Measurements from ENCODE around the gene UEVLD. TPM values are rescaled to one million over a fixed set of nuclear protein-coding genes. Genes with fewer than 3 reads are reported as not detected.

Gene UEVLD
- total RNA-seq, 1 experiment from 2014 or later, result 15.1 TPM

- DNase-seq (ENCODE audit: low spot score), result no peak
- in situ Hi-C loops (cut with HindIII; ENCODE audit: low sequenced_read_pairs), result no loop called here
Measured at GRCh38 chr11:18526130-18526520, 62.4 kb downstream of the UEVLD start.

GRCh38 chr11:18524248-18524647, 64.3 kb downstream of the UEVLD start:
- in situ Hi-C loops (cut with HindIII; ENCODE audit: low sequenced_read_pairs), result no loop called here
- no peak for DNase-seq (ENCODE audit: low spot score)

- DNase-seq (ENCODE audit: low spot score), result no peak
- in situ Hi-C loops (cut with HindIII; ENCODE audit: low sequenced_read_pairs), result no loop called here
Measured at GRCh38 chr11:18523084-18523483, 65.5 kb downstream of the UEVLD start.

GRCh38 chr11:18522388-18522787, 66.1 kb downstream of the UEVLD start:
- DNase-seq (ENCODE audit: low spot score), result no peak
- in situ Hi-C loops (cut with HindIII; ENCODE audit: low sequenced_read_pairs), result no loop called here

- in situ Hi-C loops (cut with HindIII; ENCODE audit: low sequenced_read_pairs), result no loop called here
- DNase-seq (ENCODE audit: low spot score), result no peak
Measured at GRCh38 chr11:18521122-18521521, 67.4 kb downstream of the UEVLD start.

GRCh38 chr11:18502352-18502751, 86.2 kb downstream of the UEVLD start:
- in situ Hi-C loops (cut with HindIII; ENCODE audit: low sequenced_read_pairs), result no loop called here
- DNase-seq (ENCODE audit: low spot score), result no peak

- no peak for DNase-seq (ENCODE audit: low spot score)
Measured at GRCh38 chr11:18501629-18502028, 86.9 kb downstream of the UEVLD start.

GRCh38 chr11:18498039-18498438, 90.5 kb downstream of the UEVLD start:
- no peak for DNase-seq (ENCODE audit: low spot score)
- in situ Hi-C loops (cut with HindIII; ENCODE audit: low sequenced_read_pairs), result no loop called here

More at GRCh38 chr11:18501629-18502028, 86.9 kb downstream of the UEVLD start:
- in situ Hi-C loops (cut with HindIII; ENCODE audit: low sequenced_read_pairs), result no loop called here

GRCh38 chr11:18495703-18496102, 92.8 kb downstream of the UEVLD start:
- DNase-seq (ENCODE audit: low spot score), result no peak
- in situ Hi-C loops (cut with HindIII; ENCODE audit: low sequenced_read_pairs), result no loop called here

GRCh38 chr11:18495271-18495670, 93.3 kb downstream of the UEVLD start:
- in situ Hi-C loops (cut with HindIII; ENCODE audit: low sequenced_read_pairs), result no loop called here
- no peak for DNase-seq (ENCODE audit: low spot score)

GRCh38 chr11:18493310-18493709, 95.2 kb downstream of the UEVLD start:
- in situ Hi-C loops (cut with HindIII; ENCODE audit: low sequenced_read_pairs), result no loop called here
- DNase-seq (ENCODE audit: low spot score), result no peak

- no peak for DNase-seq (ENCODE audit: low spot score)
- in situ Hi-C loops (cut with HindIII; ENCODE audit: low sequenced_read_pairs), result no loop called here
Measured at GRCh38 chr11:18492888-18493287, 95.6 kb downstream of the UEVLD start.

- in situ Hi-C loops (cut with HindIII; ENCODE audit: low sequenced_read_pairs), result no loop called here
- no peak for DNase-seq (ENCODE audit: low spot score)
Measured at GRCh38 chr11:18491924-18492323, 96.6 kb downstream of the UEVLD start.

- in situ Hi-C loops (cut with HindIII; ENCODE audit: low sequenced_read_pairs), result no loop called here
- DNase-seq (ENCODE audit: low spot score), result peak; percentile 36
Measured at GRCh38 chr11:18490736-18491485, 97.6 kb downstream of the UEVLD start.

- in situ Hi-C loops (cut with HindIII; ENCODE audit: low sequenced_read_pairs), result no loop called here
- DNase-seq (ENCODE audit: low spot score), result no peak
Measured at GRCh38 chr11:18490319-18490718, 98.2 kb downstream of the UEVLD start.

GRCh38 chr11:18485913-18486528, 102.5 kb downstream of the UEVLD start:
- in situ Hi-C loops (cut with HindIII; ENCODE audit: low sequenced_read_pairs), result no loop called here
- DNase-seq (ENCODE audit: low spot score), result no peak

Other genes with a start within 250 kb of the UEVLD start
- 543 and 699 TPM in 2 replicates for gene LDHA, start 194.2 kb downstream of the UEVLD start, total RNA-seq (2014; rRNA removed; shearing (Covaris generic))
- gene LDHC, start 176.4 kb downstream of the UEVLD start, total RNA-seq (2014; rRNA removed; shearing (Covaris generic)), result not detected in 2 replicates
- gene LDHAL6A, start 132.9 kb downstream of the UEVLD start, total RNA-seq (2014; rRNA removed; shearing (Covaris generic)), result not detected in 2 replicates
- gene TSG101, start 61.8 kb downstream of the UEVLD start, total RNA-seq (2014; rRNA removed; shearing (Covaris generic)), result 71.3 and 111 TPM in 2 replicates
- gene MISFA, start 11.1 kb upstream of the UEVLD start, total RNA-seq (2014; rRNA removed; shearing (Covaris generic)), result not detected in 2 replicates
- 20.9 and 25.8 TPM in 2 replicates for gene SPTY2D1, start 45.6 kb upstream of the UEVLD start, total RNA-seq (2014; rRNA removed; shearing (Covaris generic))
- gene TMEM86A, start 110.0 kb upstream of the UEVLD start, total RNA-seq (2014; rRNA removed; shearing (Covaris generic)), result 0.34 and 0.55 TPM in 2 replicates
- gene IGSF22, start 137.5 kb upstream of the UEVLD start, total RNA-seq (2014; rRNA removed; shearing (Covaris generic)), result not detected in 2 replicates
- gene PTPN5, start 203.1 kb upstream of the UEVLD start, total RNA-seq (2014; rRNA removed; shearing (Covaris generic)), result not detected in 2 replicates